H1 (cell line): ENCODE results near the gene GADD45A. TPM values are rescaled to one million over a fixed set of nuclear protein-coding genes. Genes with fewer than 3 reads are reported as not detected.

Source experiments
- CHD7 ChIP-seq: fragments of 300-600 bp; sonication (generic); IDR thresholded peaks from 2 replicates; pipeline ENCODE4 v1.7.1; 2012; ENCODE audit warnings: low read length, moderate library complexity, mild to moderate bottlenecking, inconsistent platforms; ENCODE audit not compliant: insufficient replicate concordance
- CTCF ChIP-seq, 3 experiments: IDR thresholded peaks; 1 replicate in 2 of 3; 2 replicates in 1 of 3; pipeline versions ENCODE4 v1.5.1 to v1.6.1; 2011; ENCODE audit warnings: low read length in 3 of 3, mild to moderate bottlenecking in 3 of 3, inconsistent platforms in 2 of 3, low read depth in 1 of 3, moderate library complexity in 1 of 3; ENCODE audit not compliant: insufficient read depth in 1 of 3; ENCODE audit errors: control extremely low read depth in 1 of 3
- GTF2F1 ChIP-seq: IDR thresholded peaks from 2 replicates; pipeline ENCODE4 v1.6.1; 2012; ENCODE audit warnings: low read depth, low read length, improper control_type of control experiment, borderline replicate concordance
- NANOG ChIP-seq: IDR thresholded peaks from 2 replicates; pipeline ENCODE4 v1.6.1; 2011; ENCODE audit warnings: low read length, low read depth, mild to moderate bottlenecking, inconsistent platforms; ENCODE audit not compliant: insufficient read depth, poor library complexity, severe bottlenecking
- SIN3A ChIP-seq, 2 experiments: IDR thresholded peaks in 1 of 2; conservative IDR thresholded peaks in 1 of 2; 2 replicates each; pipeline ENCODE4 v1.6.1; 2011 to 2012; ENCODE audit warnings: low read length in 2 of 2, improper control_type of control experiment in 1 of 2, low read depth in 1 of 2, mild to moderate bottlenecking in 1 of 2
- polyA plus RNA-seq, 7 experiments: library from polyadenylated mRNA; depleted of rRNA in 3 of 7; stranded (reverse) in 5 of 7; unstranded in 2 of 7; fragments of >200 nt in 5 of 7; fragments of 200-250 nt in 2 of 7; gene quantifications; 1 replicate in 5 of 7; 2 replicates in 1 of 7; 4 replicates in 1 of 7; pipeline versions ENCODE4 v1.2.1 to v1.2.3, GENCODE V29; 2011 to 2013; ENCODE audit warnings: missing spikeins in 2 of 7, mixed read lengths in 2 of 7
- total RNA-seq: library from RNA; stranded (reverse); fragmentation: NEBNext Ultra II Directional; extraction: Animal tissue kit (Norgen Biotek cat#: 25700); gene quantifications from 2 replicates; pipeline ENCODE4 v1.2.1, GENCODE V29; 2021

Gene GADD45A
- total and polyA plus RNA-seq, 2 of the 8 experiments (the other 6 are each of a cell fraction or from before 2014, with no cell fraction given), result 7.6 to 15.6 TPM

- TF ChIP-seq CTCF (IDR thresholded peaks at IDR 0.05; ENCODE audit: control extremely low read depth in 1 of 3, insufficient read depth in 1 of 3, low read depth in 1 of 3, low read length in 3 of 3) (no peak), NANOG (no peak), SIN3A (conservative IDR thresholded peaks at IDR 0.05 in 1 of 2, IDR thresholded peaks at IDR 0.05 in 1 of 2; ENCODE audit: low read depth in 1 of 2, low read length in 2 of 2) (no peak), CHD7 (no peak), GTF2F1 (no peak)
Observed at GRCh38 chr1:67655581-67655980, 29.4 kb upstream of the GADD45A start (continued).
